ENCODE measurements around the gene EHD3.

EHD3 gene

GRCh38 chr2:31216734-31217133, 17.2 kb upstream of the EHD3 start:
- TF ChIP-seq CTCF (IDR thresholded peaks at IDR 0.05; ENCODE audit: borderline replicate concordance, control extremely low read depth, extremely low read depth, insufficient read depth, missing control alignments), result no peak
- in situ Hi-C loops (cut with MboI; ENCODE audit: low sequenced_read_pairs, unreplicated experiment), result no loop called here
- no peak for DNase-seq (ENCODE audit: low spot score)

GRCh38 chr2:31217465-31218200, 16.3 kb upstream of the EHD3 start, which contains the start of gene CAPN14:
Gene CAPN14, minus strand, starts transcription at chr2:31217515. Its CDS starts 12,068 bp downstream, at chr2:31205447.
- DNase-seq (ENCODE audit: low spot score), result no peak
- no peak for TF ChIP-seq CTCF (IDR thresholded peaks at IDR 0.05; ENCODE audit: borderline replicate concordance, control extremely low read depth, extremely low read depth, insufficient read depth, missing control alignments)
- in situ Hi-C loops (cut with MboI; ENCODE audit: low sequenced_read_pairs, unreplicated experiment), result no loop called here

GRCh38 chr2:31219131-31219969, 14.6 kb upstream of the EHD3 start:
- in situ Hi-C loops (cut with MboI; ENCODE audit: low sequenced_read_pairs, unreplicated experiment), result no loop called here
- TF ChIP-seq CTCF (IDR thresholded peaks at IDR 0.05; ENCODE audit: borderline replicate concordance, control extremely low read depth, extremely low read depth, insufficient read depth, missing control alignments), result no peak
- DNase-seq (ENCODE audit: low spot score), result peak; percentile 58

GRCh38 chr2:31221544-31221943, 12.4 kb upstream of the EHD3 start:
- in situ Hi-C loops (cut with MboI; ENCODE audit: low sequenced_read_pairs, unreplicated experiment), result no loop called here
- TF ChIP-seq CTCF (IDR thresholded peaks at IDR 0.05; ENCODE audit: borderline replicate concordance, control extremely low read depth, extremely low read depth, insufficient read depth, missing control alignments), result no peak
- DNase-seq (ENCODE audit: low spot score), result no peak

- in situ Hi-C loops (cut with MboI; ENCODE audit: low sequenced_read_pairs, unreplicated experiment), result no loop called here
- no peak for TF ChIP-seq CTCF (IDR thresholded peaks at IDR 0.05; ENCODE audit: borderline replicate concordance, control extremely low read depth, extremely low read depth, insufficient read depth, missing control alignments)
- no peak for DNase-seq (ENCODE audit: low spot score)
Observed at GRCh38 chr2:31222071-31222470, 11.9 kb upstream of the EHD3 start.

- TF ChIP-seq CTCF (IDR thresholded peaks at IDR 0.05; ENCODE audit: borderline replicate concordance, control extremely low read depth, extremely low read depth, insufficient read depth, missing control alignments), result no peak
- DNase-seq (ENCODE audit: low spot score), result no peak
- in situ Hi-C loops (cut with MboI; ENCODE audit: low sequenced_read_pairs, unreplicated experiment), result no loop called here
Observed at GRCh38 chr2:31223026-31223425, 10.9 kb upstream of the EHD3 start.
